GM12878 (cell line): Measurements from ENCODE around the gene VEGFA. TPM values are rescaled to one million over a fixed set of nuclear protein-coding genes. Genes with fewer than 3 reads are reported as not detected.

Experiments used
- ATAC-seq: fragments of 200-7000 bp; cut with Tn5 transposase; 3 replicates; pipeline ENCODE4 v1.9.1; 2020; ENCODE audit warnings: mild to moderate bottlenecking, moderate library complexity
- BruUV-seq: library from RNA; stranded (reverse); fragments of 400-500 nt; replicated peaks from 2 replicates; lab custom pipeline; 2021; lab: Mats Ljungman, UMichigan
- CTCF ChIA-PET: fragments of 300-600 bp; sonication (Branson Sonifier 250); formaldehyde crosslinking; extraction: SDS; loops from one replicate; lab custom pipeline; 2021; ENCODE audit warnings: inconsistent platforms; lab: Yijun Ruan, JAX
- POLR2A ChIA-PET: fragments of 350-600 bp; formaldehyde crosslinking; extraction: SDS; loops from one replicate; lab custom pipeline; 2021; ENCODE audit warnings: inconsistent platforms; lab: Charles Lee
- RAD21 ChIA-PET: fragments of 300-600 bp; sonication (Branson Sonifier 250); formaldehyde crosslinking; loops from one replicate; lab custom pipeline; 2023; ENCODE audit warnings: antibody characterized with exemption; ENCODE audit not compliant: unreplicated experiment; lab: Charles Lee
- SMC1A ChIA-PET: fragments of 300-600 bp; sonication (Branson Sonifier 250); formaldehyde crosslinking; loops from one replicate; lab custom pipeline; 2023; ENCODE audit not compliant: unreplicated experiment, uncharacterized antibody; lab: Charles Lee
- DNase-seq: peaks from one replicate; pipeline ENCODE4 v3.0.0-alpha.2; 2011; ENCODE audit warnings: low read depth, low spot score
- FAIRE-seq: peaks from 3 replicates; lab custom pipeline; 2011; peaks lifted over from hg19 to GRCh38; lab: Jason Lieb, UNC
- H2AFZ ChIP-seq: 2 replicates; pipeline ENCODE4 v1.6.0; 2011; ENCODE audit warnings: low read depth, low read length, control low read depth; ENCODE audit not compliant: control insufficient read depth
- H3K27ac ChIP-seq: 2 replicates; pipeline ENCODE4 v1.5.1; 2011; ENCODE audit warnings: control low read depth; ENCODE audit not compliant: control insufficient read depth, insufficient read depth
- H3K27me3 ChIP-seq, 2 experiments: replicated peaks in 1 of 2; 2 replicates each; pipeline versions ENCODE4 v1.6.0 to v1.6.1; 2011; ENCODE audit warnings: low read length in 1 of 2; ENCODE audit not compliant: control insufficient read depth in 2 of 2, insufficient read depth in 2 of 2
- H3K36me3 ChIP-seq, 2 experiments: 2 replicates each; pipeline ENCODE4 v1.5.1; 2011; ENCODE audit warnings: low read length in 1 of 2; ENCODE audit not compliant: control insufficient read depth in 2 of 2, insufficient read depth in 2 of 2
- H3K4me1 ChIP-seq: 2 replicates; pipeline ENCODE4 v1.6.1; 2011; ENCODE audit warnings: mild to moderate bottlenecking, low read length, moderate library complexity, mixed read lengths; ENCODE audit not compliant: control insufficient read depth, insufficient read depth
- H3K4me2 ChIP-seq: 2 replicates; pipeline ENCODE4 v1.6.0; 2011; ENCODE audit warnings: control low read depth; ENCODE audit not compliant: control insufficient read depth, insufficient read depth
- H3K4me3 ChIP-seq: fragments of 200-600 bp; sonication (generic); 2 replicates; pipeline ENCODE4 v1.5.1; 2016
- H3K79me2 ChIP-seq: 2 replicates; pipeline ENCODE4 v1.6.0; 2011; ENCODE audit warnings: low read length; ENCODE audit not compliant: control insufficient read depth, insufficient read depth
- H3K9ac ChIP-seq: 2 replicates; pipeline ENCODE4 v1.8.0; 2011; ENCODE audit warnings: low read length, control low read depth, mixed read lengths; ENCODE audit not compliant: control insufficient read depth, insufficient read depth
- H3K9me3 ChIP-seq: replicated peaks from 3 replicates; pipeline ENCODE4 v1.5.1; 2011; ENCODE audit warnings: mild to moderate bottlenecking, low read length; ENCODE audit not compliant: control insufficient read depth, insufficient read depth
- H4K20me1 ChIP-seq: 2 replicates; pipeline ENCODE4 v1.6.0; 2011; ENCODE audit not compliant: control insufficient read depth, insufficient read depth
- BACH1 ChIP-seq: fragments of 450-650 bp; IDR thresholded peaks from 2 replicates; pipeline ENCODE4 v1.6.1; 2017; ENCODE audit warnings: mild to moderate bottlenecking, borderline replicate concordance
- SUZ12 ChIP-seq: fragments of 200-600 bp; sonication (generic); IDR thresholded peaks from one replicate; pipeline ENCODE4 v1.6.1; 2018; ENCODE audit warnings: antibody characterized with exemption, mild to moderate bottlenecking; ENCODE audit not compliant: unreplicated experiment
- WRNIP1 ChIP-seq: IDR thresholded peaks from 2 replicates; pipeline ENCODE4 v1.6.1; 2011; ENCODE audit warnings: low read depth, low read length, improper control_type of control experiment, borderline replicate concordance
- WGBS: methylation state at CpG from one replicate; pipeline ENCODE4 v1.1.6; 2016; ENCODE audit warnings: low lambda C conversion rate; ENCODE audit not compliant: insufficient replicate concordance, insufficient coverage; ENCODE audit errors: missing lambda C conversion rate; 5-methylcytosine and 5-hydroxymethylcytosine counted together
- in situ Hi-C: fragments of 300-500 bp; cut with MboI; formaldehyde crosslinking; loops from 9 replicates; pipeline ENCODE4 v1.14.3; 2018; ENCODE audit warnings: mixed read lengths
- intact Hi-C: fragments of 100-400 bp; cut with micrococcal nuclease; formaldehyde crosslinking; loops from one replicate; pipeline ENCODE4 v1.14.2; 2022; ENCODE audit not compliant: unreplicated experiment
- polyA plus RNA-seq, 11 experiments: library from polyadenylated mRNA; depleted of rRNA in 4 of 11; unstranded in 6 of 11; stranded (reverse) in 5 of 11; fragments of >200 nt; fragmentation: Nextera tagmentation in 4 of 11; fragmentation: Illumina TruSeq in 1 of 11; extraction: Ambion mirVana in 4 of 11; extraction: Trizol in 1 of 11; gene quantifications; 1 replicate in 1 of 11; 2 replicates in 10 of 11; pipeline versions ENCODE4 v1.2.1 to v1.2.3, GENCODE V29; 2011 to 2016; ENCODE audit warnings: inconsistent platforms in 2 of 11, missing spikeins in 2 of 11, low read depth in 1 of 11
- total RNA-seq, 4 experiments: library from RNA; depleted of rRNA in 3 of 4; stranded (reverse); fragments of >200 nt in 3 of 4; fragmentation: Illumina TruSeq in 1 of 4; extraction: Trizol in 1 of 4; gene quantifications; 2 replicates each; pipeline versions ENCODE4 v1.2.1 to v1.2.3, GENCODE V29; 2013 to 2021
- TF ChIP-seq, protein P1 (sequence below): IDR thresholded peaks from 2 replicates; pipeline ENCODE4 v1.6.1; 2012; ENCODE audit warnings: low read length, inconsistent platforms

VEGFA gene
- total and polyA plus RNA-seq, 10 of the 15 experiments (the other 5 are each of a cell fraction or from before 2014, with no cell fraction given): 0.96 to 140 (median 16.9) TPM

DNA sequence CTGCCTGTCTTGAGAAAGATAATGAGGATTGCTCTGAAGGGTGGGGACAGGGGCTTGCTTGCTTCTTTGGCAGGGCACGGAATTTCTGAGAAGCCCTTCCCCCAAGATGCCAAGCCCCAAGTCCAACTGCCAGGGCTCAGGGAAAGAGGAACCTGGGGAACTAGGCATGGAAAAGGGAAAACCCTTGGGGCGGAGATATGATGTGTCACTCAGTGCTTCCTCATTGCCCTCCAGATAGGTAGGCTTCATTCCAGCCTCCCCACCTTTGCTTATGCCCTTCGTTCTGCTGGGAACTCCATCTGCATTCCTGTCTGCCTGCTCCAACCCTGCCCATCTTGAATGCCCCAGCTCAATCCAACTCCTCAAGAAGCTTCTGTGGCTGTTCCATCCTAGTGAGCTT, 61.2 kb downstream of the VEGFA start:
- intact Hi-C loops (no loop called here), in situ Hi-C loops (no loop called here)
- FAIRE-seq (no peak), ATAC-seq (no peak), DNase-seq (no peak)
- peaks cover 0 to 3% of the 10 kb centered on the region in 2 experiments for H3K27me3 ChIP-seq
- RAD21 ChIA-PET: no interaction called here
- TF ChIP-seq BACH1: no peak
- no peak for TF ChIP-seq WRNIP1
- TF ChIP-seq, protein P1, sequence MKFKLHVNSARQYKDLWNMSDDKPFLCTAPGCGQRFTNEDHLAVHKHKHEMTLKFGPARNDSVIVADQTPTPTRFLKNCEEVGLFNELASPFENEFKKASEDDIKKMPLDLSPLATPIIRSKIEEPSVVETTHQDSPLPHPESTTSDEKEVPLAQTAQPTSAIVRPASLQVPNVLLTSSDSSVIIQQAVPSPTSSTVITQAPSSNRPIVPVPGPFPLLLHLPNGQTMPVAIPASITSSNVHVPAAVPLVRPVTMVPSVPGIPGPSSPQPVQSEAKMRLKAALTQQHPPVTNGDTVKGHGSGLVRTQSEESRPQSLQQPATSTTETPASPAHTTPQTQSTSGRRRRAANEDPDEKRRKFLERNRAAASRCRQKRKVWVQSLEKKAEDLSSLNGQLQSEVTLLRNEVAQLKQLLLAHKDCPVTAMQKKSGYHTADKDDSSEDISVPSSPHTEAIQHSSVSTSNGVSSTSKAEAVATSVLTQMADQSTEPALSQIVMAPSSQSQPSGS: no peak
- TF ChIP-seq SUZ12: no peak
- H3K4me1 ChIP-seq: no peaks in the 10 kb centered on the region
- H3K4me2 ChIP-seq: no peak overlapping the region
- no peak overlapping the region for H2AFZ ChIP-seq
- no peak overlapping the region for H3K4me3 ChIP-seq
- SMC1A ChIA-PET: interaction anchor here (1.8 kb wide), 1 partner anchor 12 kb away, joined by 4 read pairs; no protein-coding TSS in a partner anchor
- CTCF ChIA-PET: no interaction called here
- no peak overlapping the region for H3K27ac ChIP-seq
- POLR2A ChIA-PET: no interaction called here
- no TSS peak for BruUV-seq
- no peak overlapping the region for H3K9ac ChIP-seq
- no peaks in the 10 kb centered on the region for H4K20me1 ChIP-seq
- 53% methylated on average over 3 of the region's 3 CpGs for WGBS
- no peaks in the 10 kb centered on the region for H3K36me3 ChIP-seq
- H3K79me2 ChIP-seq: no peaks in the 10 kb centered on the region
- no peaks in the 10 kb centered on the region for H3K9me3 ChIP-seq
